CD4-positive, alpha-beta T cell (primary cell): ENCODE data around the gene EDAR. TPM values are rescaled to one million over a fixed set of nuclear protein-coding genes. Genes with fewer than 3 reads are reported as not detected.

ENCODE experiments used
- ATAC-seq: fragments of 200-7000 bp; cut with Tn5 transposase; one replicate; pipeline ENCODE4 v1.10.0; 2022; ENCODE audit warnings: mild to moderate bottlenecking; ENCODE audit not compliant: poor library complexity
- CTCF ChIA-PET: fragments of 350-600 bp; sonication (Branson Sonifier 250); formaldehyde crosslinking; loops from one replicate; lab custom pipeline; 2021; ENCODE audit warnings: antibody characterized with exemption, inconsistent platforms; lab: Charles Lee
- POLR2A ChIA-PET: fragments of 350-600 bp; sonication (Branson Sonifier 250); formaldehyde crosslinking; loops from one replicate; lab custom pipeline; 2021; ENCODE audit warnings: antibody characterized with exemption, inconsistent platforms; lab: Charles Lee
- DNase-seq, 14 experiments: peaks; one replicate each; pipeline ENCODE4 v3.0.0-alpha.2; 2013 to 2020; ENCODE audit warnings: mixed read lengths in 2 of 14
- H3K27ac ChIP-seq, 2 donors: one replicate each; pipeline versions ENCODE4 v1.5.1 to v1.7.0; 2013; ENCODE audit warnings: low read length in 2 of 2, low read depth in 1 of 2, mild to moderate bottlenecking in 1 of 2
- H3K27me3 ChIP-seq, 2 experiments: 1 replicate in 1 of 2; 2 replicates in 1 of 2; pipeline versions ENCODE4 v1.6.1 to v1.7.0; 2013; ENCODE audit warnings: low read length in 2 of 2, control low read depth in 1 of 2, mild to moderate bottlenecking in 1 of 2, moderate library complexity in 1 of 2; ENCODE audit not compliant: insufficient read depth in 2 of 2, control insufficient read depth in 1 of 2
- H3K36me3 ChIP-seq: one replicate; pipeline ENCODE4 v1.6.1; 2013; ENCODE audit warnings: low read length, control low read depth; ENCODE audit not compliant: insufficient read depth
- H3K4me1 ChIP-seq: one replicate; pipeline ENCODE4 v1.6.1; 2013; ENCODE audit warnings: low read length, control low read depth; ENCODE audit not compliant: insufficient read depth
- H3K4me3 ChIP-seq: one replicate; pipeline ENCODE4 v1.5.1; 2013; ENCODE audit warnings: mild to moderate bottlenecking, low read length, moderate library complexity
- H3K9me3 ChIP-seq, 2 experiments: 1 replicate in 1 of 2; 2 replicates in 1 of 2; pipeline versions ENCODE4 v1.6.1 to v1.7.0; 2013; ENCODE audit warnings: low read length in 2 of 2, mild to moderate bottlenecking in 2 of 2, control low read depth in 1 of 2, moderate library complexity in 1 of 2; ENCODE audit not compliant: control insufficient read depth in 1 of 2, insufficient read depth in 1 of 2
- H3K27ac Mint-ChIP-seq: one replicate; pipeline ENCODE4 v1.8.0; 2020; ENCODE audit warnings: mixed read lengths
- H3K27me3 Mint-ChIP-seq: one replicate; pipeline ENCODE4 v1.8.0; 2021; ENCODE audit warnings: mixed read lengths
- H3K36me3 Mint-ChIP-seq: one replicate; pipeline ENCODE4 v1.8.0; 2021; ENCODE audit warnings: low read depth, mixed read lengths
- H3K4me1 Mint-ChIP-seq: one replicate; pipeline ENCODE4 v1.8.0; 2021; ENCODE audit warnings: low read depth, mixed read lengths
- H3K4me3 Mint-ChIP-seq: one replicate; pipeline ENCODE4 v1.8.0; 2020; ENCODE audit warnings: mild to moderate bottlenecking, mixed read lengths
- H3K9me3 Mint-ChIP-seq: one replicate; pipeline ENCODE4 v1.8.0; 2020; ENCODE audit warnings: mixed read lengths
- CTCF ChIP-seq: fragments of 200-600 bp; IDR thresholded peaks from one replicate; pipeline ENCODE4 v1.8.0; 2022; ENCODE audit warnings: antibody characterized with exemption, mild to moderate bottlenecking
- intact Hi-C, 2 experiments: fragments of 100-400 bp; cut with DNase I in 1 of 2; cut with micrococcal nuclease in 1 of 2; formaldehyde crosslinking; loops; one replicate each; pipeline versions ENCODE4 v1.15.1 to v1.9.0; 2023 to 2025; cut with DNase I, micrococcal nuclease
- total RNA-seq, 174 experiments: library from RNA in 2 of 174; stranded (reverse) in 2 of 174; gene quantifications; one replicate each; pipeline ENCODE4 v1.2.3 and lab custom pipeline; 2021 to 2026

EDAR gene
- total RNA-seq, 2 experiments from 2014 or later: 9.4 to 10.3 TPM

GRCh38 chr2:108949316-108950239, 39.4 kb downstream of the EDAR start:
- Mint-ChIP-seq H3K4me1 (peaks cover 26% of the 10 kb centered on the region), H3K36me3 (peaks cover 82% of the 10 kb centered on the region), H3K9me3 (peaks cover 19% of the 10 kb centered on the region), H3K27me3 (no peaks in the 10 kb centered on the region), H3K4me3 (no peak overlapping the region), H3K27ac (no peak overlapping the region)
- no peak for TF ChIP-seq CTCF
- no peaks in the 10 kb centered on the region for H3K36me3 ChIP-seq
- H3K9me3 ChIP-seq: peaks cover 20 to 36% of the 10 kb centered on the region in 2 experiments
- DNase-seq: no peak
- no peak overlapping the region for H3K27ac ChIP-seq
- POLR2A ChIA-PET: no interaction called here
- ATAC-seq: no peak
- CTCF ChIA-PET: no interaction called here
- intact Hi-C loops: loop anchor here in 1 of 2 experiments (2.0 kb wide), 1 partner anchor 35 kb away; no protein-coding TSS in a partner anchor
- H3K27me3 ChIP-seq: no peaks in the 10 kb centered on the region
- no peak overlapping the region for H3K4me3 ChIP-seq
- H3K4me1 ChIP-seq: no peaks in the 10 kb centered on the region

- no peaks in the 10 kb centered on the region for H3K27me3 ChIP-seq
- Mint-ChIP-seq H3K27me3 (no peaks in the 10 kb centered on the region), H3K4me3 (no peak overlapping the region), H3K27ac (no peak overlapping the region), H3K36me3 (peaks cover 65% of the 10 kb centered on the region), H3K9me3 (peaks cover 9% of the 10 kb centered on the region), H3K4me1 (peaks cover 15% of the 10 kb centered on the region)
- DNase-seq: no peak
- no peak overlapping the region for H3K27ac ChIP-seq
- peaks cover 20 to 29% of the 10 kb centered on the region in 2 experiments for H3K9me3 ChIP-seq
- CTCF ChIA-PET: no interaction called here
- intact Hi-C loops: no loop called here
- no peaks in the 10 kb centered on the region for H3K4me1 ChIP-seq
- TF ChIP-seq CTCF: no peak
- no peak for ATAC-seq
- POLR2A ChIA-PET: interaction anchor here (0.9 kb wide), 1 partner anchor 85 kb away, joined by 3 read pairs; no protein-coding TSS in a partner anchor
- H3K36me3 ChIP-seq: no peaks in the 10 kb centered on the region
- H3K4me3 ChIP-seq: no peak overlapping the region
Measured at GRCh38 chr2:108947271-108947907, 41.6 kb downstream of the EDAR start.

GRCh38 chr2:108946442-108946841, 42.6 kb downstream of the EDAR start:
- H3K27ac Mint-ChIP-seq: no peak overlapping the region
- ChIA-PET CTCF (no interaction called here), POLR2A (no interaction called here)
- Histone ChIP-seq H3K4me3 (no peak overlapping the region), H3K4me1 (peaks cover 4% of the 10 kb centered on the region), H3K9me3 (peaks cover 20 to 23% of the 10 kb centered on the region in 2 experiments), H3K27me3 (no peaks in the 10 kb centered on the region), H3K36me3 (no peaks in the 10 kb centered on the region), H3K27ac (no peak overlapping the region)
- no peak overlapping the region for H3K4me3 Mint-ChIP-seq
- H3K9me3 Mint-ChIP-seq: peaks cover 2% of the 10 kb centered on the region
- no peak for TF ChIP-seq CTCF
- H3K27me3 Mint-ChIP-seq: no peaks in the 10 kb centered on the region
- intact Hi-C loops: no loop called here
- ATAC-seq (no peak), DNase-seq (no peak)
- H3K4me1 Mint-ChIP-seq: peaks cover 7% of the 10 kb centered on the region
- H3K36me3 Mint-ChIP-seq: peaks cover 61% of the 10 kb centered on the region
